ENCODE measurements around the gene CDH23. TPM values are rescaled to one million over a fixed set of nuclear protein-coding genes. Genes with fewer than 3 reads are reported as not detected.

CDH23 gene
- total RNA-seq, 1 experiment from 2014 or later: 0.40 TPM

GRCh38 chr10:71369602-71370001 lies 27.1 kb upstream of the CDH23 start:
- no peak for DNase-seq (ENCODE audit: low read depth)

- no peak for DNase-seq (ENCODE audit: low read depth)
These were observed 26.7 kb upstream of the CDH23 start for GRCh38 chr10:71370031-71370430.

- DNase-seq (ENCODE audit: low read depth): no peak
These were observed 25.0 kb upstream of the CDH23 start for GRCh38 chr10:71371750-71372166.

GRCh38 chr10:71372882-71373495 lies 23.7 kb upstream of the CDH23 start:
- DNase-seq (ENCODE audit: low read depth): no peak

GRCh38 chr10:71374481-71375233 lies 22.1 kb upstream of the CDH23 start:
- no peak for DNase-seq (ENCODE audit: low read depth)

GRCh38 chr10:71375952-71376351 lies 20.8 kb upstream of the CDH23 start:
- DNase-seq (ENCODE audit: low read depth): no peak

- DNase-seq (ENCODE audit: low read depth): no peak
These were observed 18.2 kb upstream of the CDH23 start for GRCh38 chr10:71378336-71379117.

GRCh38 chr10:71379118-71379766 lies 17.5 kb upstream of the CDH23 start:
- no peak for DNase-seq (ENCODE audit: low read depth)

GRCh38 chr10:71380841-71381240 lies 15.9 kb upstream of the CDH23 start:
- DNase-seq (ENCODE audit: low read depth): no peak

GRCh38 chr10:71381611-71382010 lies 15.1 kb upstream of the CDH23 start:
- no peak for DNase-seq (ENCODE audit: low read depth)

GRCh38 chr10:71382028-71382427 lies 14.7 kb upstream of the CDH23 start:
- no peak for DNase-seq (ENCODE audit: low read depth)

GRCh38 chr10:71382757-71383156 lies 14.0 kb upstream of the CDH23 start:
- no peak for DNase-seq (ENCODE audit: low read depth)

GRCh38 chr10:71383972-71384687 lies 12.6 kb upstream of the CDH23 start:
- peak; percentile 62 for DNase-seq (ENCODE audit: low read depth)

- DNase-seq (ENCODE audit: low read depth): no peak
These were observed 8.5 kb upstream of the CDH23 start for GRCh38 chr10:71388171-71388570.

GRCh38 chr10:71388583-71389310 lies 8.0 kb upstream of the CDH23 start:
- DNase-seq (ENCODE audit: low read depth): no peak

GRCh38 chr10:71389768-71390460 lies 6.8 kb upstream of the CDH23 start:
- DNase-seq (ENCODE audit: low read depth): no peak

GRCh38 chr10:71390461-71390835 lies 6.3 kb upstream of the CDH23 start:
- DNase-seq (ENCODE audit: low read depth): no peak

GRCh38 chr10:71390921-71391690 lies 5.6 kb upstream of the CDH23 start:
- DNase-seq (ENCODE audit: low read depth): no peak

- DNase-seq (ENCODE audit: low read depth): no peak
These were observed 5.0 kb upstream of the CDH23 start for GRCh38 chr10:71391701-71392100.

GRCh38 chr10:71392292-71392691 lies 4.4 kb upstream of the CDH23 start:
- DNase-seq (ENCODE audit: low read depth): no peak
